ENCODE data around the gene GSTM4.

The GSTM4 gene

GRCh38 chr1:109625176-109625575, 30.7 kb upstream of the GSTM4 start:
- DNase-seq: no peak

- DNase-seq: no peak
These were observed 30.0 kb upstream of the GSTM4 start for GRCh38 chr1:109625601-109626560.

GRCh38 chr1:109626682-109627408, 29.1 kb upstream of the GSTM4 start:
- DNase-seq: no peak

- DNase-seq: no peak
These were observed 28.1 kb upstream of the GSTM4 start for GRCh38 chr1:109627692-109628399.

GRCh38 chr1:109628540-109629321, 27.2 kb upstream of the GSTM4 start:
- DNase-seq: no peak

GRCh38 chr1:109629372-109630030, 26.4 kb upstream of the GSTM4 start:
- no peak for DNase-seq

GRCh38 chr1:109630081-109630897, 25.6 kb upstream of the GSTM4 start:
- DNase-seq: no peak

- DNase-seq: no peak
These were observed 24.9 kb upstream of the GSTM4 start for GRCh38 chr1:109630898-109631512.

- DNase-seq: no peak
These were observed 24.1 kb upstream of the GSTM4 start for GRCh38 chr1:109631513-109632505.

GRCh38 chr1:109632671-109633346, 23.1 kb upstream of the GSTM4 start:
- no peak for DNase-seq

GRCh38 chr1:109634292-109634691, 21.6 kb upstream of the GSTM4 start:
- DNase-seq: no peak

- no peak for DNase-seq
These were observed 20.8 kb upstream of the GSTM4 start for GRCh38 chr1:109634771-109635750.

- DNase-seq: no peak
These were observed 20.1 kb upstream of the GSTM4 start for GRCh38 chr1:109635862-109636200.

GRCh38 chr1:109636201-109636952, 19.5 kb upstream of the GSTM4 start:
- DNase-seq: no peak

GRCh38 chr1:109637446-109637845, 18.5 kb upstream of the GSTM4 start:
- no peak for DNase-seq

- no peak for DNase-seq
These were observed 16.6 kb upstream of the GSTM4 start for GRCh38 chr1:109639063-109639840.

Measured in stimulated activated CD4-positive, alpha-beta T cell treated with anti-CD3 and anti-CD28 coated beads, Interleukin-1b, Interleukin-23, amount 100 ng/mL, for 48 hours (primary cell).